GM12875 (cell line): ENCODE results near the gene MYO5B.

ENCODE experiments used
- H3K4me3 ChIP-seq: one replicate; pipeline ENCODE4 v1.5.1; 2011; ENCODE audit warnings: low read depth, low read length, control low read depth
- TF ChIP-seq, protein P1 (sequence below): IDR thresholded peaks from 2 replicates; pipeline ENCODE4 v1.5.1; 2011; ENCODE audit warnings: low read depth, mild to moderate bottlenecking, control low read depth, inconsistent platforms, low read length, moderate library complexity, borderline replicate concordance; ENCODE audit not compliant: insufficient read depth

Gene MYO5B

DNA sequence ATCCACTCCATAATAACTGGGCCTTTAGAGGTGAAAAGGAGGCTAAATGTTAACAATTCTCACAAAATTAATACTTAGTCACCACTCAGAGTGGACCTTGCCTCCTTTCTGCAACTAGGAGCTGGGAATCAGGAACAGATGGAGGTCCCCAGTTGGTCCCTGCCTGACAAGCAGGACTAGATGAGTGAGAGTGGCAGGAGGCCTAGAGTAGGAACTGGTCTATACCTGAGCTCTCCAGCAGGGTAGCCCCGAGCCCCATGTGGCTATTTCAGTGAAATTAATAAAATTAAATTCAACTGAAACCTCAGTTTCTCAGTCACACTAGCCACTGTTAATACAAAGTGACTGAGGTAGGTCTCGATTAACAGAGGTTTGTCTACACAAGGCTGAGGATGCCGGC is 150.5 kb downstream of the MYO5B start:
- H3K4me3 ChIP-seq: no peak overlapping the region
- TF ChIP-seq, protein P1, sequence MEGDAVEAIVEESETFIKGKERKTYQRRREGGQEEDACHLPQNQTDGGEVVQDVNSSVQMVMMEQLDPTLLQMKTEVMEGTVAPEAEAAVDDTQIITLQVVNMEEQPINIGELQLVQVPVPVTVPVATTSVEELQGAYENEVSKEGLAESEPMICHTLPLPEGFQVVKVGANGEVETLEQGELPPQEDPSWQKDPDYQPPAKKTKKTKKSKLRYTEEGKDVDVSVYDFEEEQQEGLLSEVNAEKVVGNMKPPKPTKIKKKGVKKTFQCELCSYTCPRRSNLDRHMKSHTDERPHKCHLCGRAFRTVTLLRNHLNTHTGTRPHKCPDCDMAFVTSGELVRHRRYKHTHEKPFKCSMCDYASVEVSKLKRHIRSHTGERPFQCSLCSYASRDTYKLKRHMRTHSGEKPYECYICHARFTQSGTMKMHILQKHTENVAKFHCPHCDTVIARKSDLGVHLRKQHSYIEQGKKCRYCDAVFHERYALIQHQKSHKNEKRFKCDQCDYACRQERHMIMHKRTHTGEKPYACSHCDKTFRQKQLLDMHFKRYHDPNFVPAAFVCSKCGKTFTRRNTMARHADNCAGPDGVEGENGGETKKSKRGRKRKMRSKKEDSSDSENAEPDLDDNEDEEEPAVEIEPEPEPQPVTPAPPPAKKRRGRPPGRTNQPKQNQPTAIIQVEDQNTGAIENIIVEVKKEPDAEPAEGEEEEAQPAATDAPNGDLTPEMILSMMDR: no peak

DNA sequence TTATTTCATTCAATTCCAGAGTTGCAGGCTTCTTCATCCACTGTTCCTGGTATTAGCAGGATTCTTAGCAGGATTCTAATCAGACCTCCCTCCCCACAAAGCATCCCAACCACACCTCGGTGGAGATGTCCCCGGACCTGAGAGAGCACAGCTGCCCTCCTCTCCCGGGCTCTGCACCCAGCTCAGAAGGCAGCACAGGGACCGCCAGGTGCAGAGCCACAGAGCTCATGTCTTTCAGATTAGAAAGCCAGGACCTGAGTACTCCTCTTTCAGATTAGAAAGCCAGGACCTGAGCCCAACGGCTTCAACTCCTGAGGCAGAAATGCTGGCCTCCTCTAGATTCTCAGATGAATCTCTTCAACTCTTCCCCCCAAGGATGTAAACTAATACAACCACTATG is 152.3 kb downstream of the MYO5B start:
- no peak overlapping the region for H3K4me3 ChIP-seq
- TF ChIP-seq, protein P1: no peak

DNA sequence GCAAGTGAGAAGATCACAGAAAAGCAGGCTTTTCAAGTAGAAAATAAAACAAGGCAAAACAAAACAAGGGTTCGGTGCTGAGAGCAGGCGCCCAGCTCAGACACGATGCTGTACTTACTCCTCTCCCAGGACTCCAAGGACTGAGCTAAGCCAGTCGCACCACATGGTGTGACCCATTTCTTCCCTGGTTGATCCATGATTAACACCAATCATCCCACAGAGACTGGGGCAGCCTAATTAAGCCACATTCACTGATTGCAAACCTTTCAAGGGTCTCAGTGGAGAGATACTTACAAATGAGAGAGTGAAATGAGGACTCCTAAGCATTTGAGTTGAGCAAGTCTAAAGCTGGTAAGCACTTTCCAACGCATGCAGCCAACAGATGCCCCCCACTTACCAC is 155.2 kb downstream of the MYO5B start:
- H3K4me3 ChIP-seq: no peak overlapping the region
- TF ChIP-seq, protein P1: no peak

DNA sequence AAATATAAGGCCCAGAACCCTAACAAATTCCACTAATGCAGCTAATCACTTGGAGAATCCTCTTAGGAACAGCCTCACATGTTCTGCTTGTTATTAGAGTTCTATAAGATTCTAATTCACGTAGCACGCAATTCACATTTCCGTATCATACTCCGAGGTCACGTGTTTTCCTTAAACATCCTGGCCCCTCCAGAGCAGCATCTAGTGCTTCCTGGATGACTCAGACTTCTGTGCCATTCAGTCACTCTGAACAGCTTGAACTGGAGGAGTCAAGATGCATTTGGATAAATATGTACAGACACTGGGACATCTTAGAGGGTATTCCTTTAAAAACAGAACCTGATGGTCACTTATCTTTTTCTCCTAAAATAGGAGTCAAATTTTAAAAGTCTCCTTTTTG is 156.5 kb downstream of the MYO5B start:
- TF ChIP-seq, protein P1: no peak
- no peak overlapping the region for H3K4me3 ChIP-seq

DNA sequence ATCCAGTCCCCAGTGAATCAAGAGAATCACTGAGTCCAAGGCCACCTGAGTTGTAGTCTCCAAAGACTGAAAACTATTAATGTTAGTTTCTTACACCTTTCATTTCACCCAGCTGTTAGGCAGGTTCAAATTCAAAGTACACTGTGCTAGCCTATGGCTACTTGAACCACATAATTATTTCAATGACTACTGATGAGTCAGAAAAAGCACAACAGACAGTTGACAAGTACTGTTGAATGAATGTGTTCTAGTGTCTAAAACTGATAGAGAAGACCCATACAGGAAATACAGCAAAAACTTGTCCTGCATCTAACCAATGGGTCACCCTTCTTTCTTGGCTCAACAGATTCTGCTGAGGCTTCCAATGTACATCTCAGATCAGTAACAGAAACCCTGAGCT is 160.9 kb downstream of the MYO5B start:
- TF ChIP-seq, protein P1: no peak
- H3K4me3 ChIP-seq: no peak overlapping the region

DNA sequence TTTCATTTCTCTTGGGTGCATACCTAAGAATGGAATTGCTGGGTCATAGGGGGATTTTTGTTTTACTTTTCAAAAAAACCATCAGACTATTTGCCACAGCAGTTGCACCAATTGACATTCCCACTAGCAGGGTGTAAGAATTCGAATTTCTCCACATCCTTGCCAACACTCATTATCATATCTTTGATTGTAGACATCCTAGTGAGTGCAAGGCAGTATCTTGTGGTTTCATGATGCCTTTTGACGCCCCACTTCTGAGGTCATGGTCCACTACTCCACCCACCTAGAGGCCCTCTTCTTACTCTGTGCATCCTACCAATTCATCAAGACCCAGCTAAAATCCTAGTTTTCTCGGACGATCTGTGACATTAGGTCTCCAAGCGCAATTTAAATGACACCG is 161.9 kb downstream of the MYO5B start:
- TF ChIP-seq, protein P1: no peak
- H3K4me3 ChIP-seq: no peak overlapping the region

DNA sequence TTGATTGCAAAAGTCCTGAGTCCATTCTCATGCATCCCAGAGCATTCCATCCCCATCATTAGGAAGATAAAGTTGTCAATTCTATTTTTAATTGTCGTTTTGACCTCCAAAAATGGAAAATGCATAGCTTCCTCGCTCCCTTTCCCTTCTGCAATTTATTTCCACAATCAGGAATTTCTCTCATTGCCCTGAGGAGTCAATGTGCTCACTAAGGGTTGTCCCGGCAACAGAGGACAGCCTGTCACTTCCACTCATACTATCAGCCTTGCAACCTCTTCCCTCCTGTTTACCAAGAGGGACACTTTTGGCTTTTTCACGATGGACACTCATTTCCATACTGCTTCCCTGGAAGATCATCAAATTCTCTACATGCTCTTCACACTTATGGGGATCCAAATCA is 164.8 kb downstream of the MYO5B start:
- H3K4me3 ChIP-seq: no peak overlapping the region
- TF ChIP-seq, protein P1: no peak
